ENCODE data around the gene ADGRB3. TPM values are rescaled to one million over a fixed set of nuclear protein-coding genes. Genes with fewer than 3 reads are reported as not detected.
"Not testable (repeated sequence)": the region's sequence is repeated elsewhere in the genome, so short reads cannot be mapped to it uniquely, and the experiment has no call there.

Gene ADGRB3
- total and polyA plus RNA-seq, 7 donors = 0.60 to 11.5 (median 9.7) TPM; not detected in 1

- DNase-seq = no peak
- TF ChIP-seq POLR2AphosphoS5 (IDR thresholded peaks at IDR 0.05) (no peak), EP300 (IDR thresholded peaks at IDR 0.05) (no peak), POLR2A (IDR thresholded peaks at IDR 0.05) (no peak), CTCF (IDR thresholded peaks at IDR 0.05) (no peak)
- Histone ChIP-seq H3K27me3 (no peaks in the 10 kb centered on the region), H3K27ac (no peak overlapping the region), H3K4me3 (no peak overlapping the region), H3K36me3 (no peaks in the 10 kb centered on the region), H3K4me1 (no peaks in the 10 kb centered on the region), H3K9me3 (no peaks in the 10 kb centered on the region)
- 37 to 82% methylated on average over 1 of the region's 1 CpG for WGBS, 2 donors
- intact Hi-C loops (cut with DNase I) = no loop called here
These were observed 139.8 kb downstream of the ADGRB3 start for GRCh38 chr6:68774843-68775242.

GRCh38 chr6:68776354-68776753 lies 141.3 kb downstream of the ADGRB3 start:
- no peak for DNase-seq
- H3K36me3 ChIP-seq = no peaks in the 10 kb centered on the region
- H3K4me3 ChIP-seq = no peak overlapping the region
- TF ChIP-seq EP300 (IDR thresholded peaks at IDR 0.05) = no peak
- TF ChIP-seq POLR2AphosphoS5 (IDR thresholded peaks at IDR 0.05) = no peak
- no peak for TF ChIP-seq CTCF (IDR thresholded peaks at IDR 0.05)
- no peak for TF ChIP-seq POLR2A (IDR thresholded peaks at IDR 0.05)
- intact Hi-C loops (cut with DNase I) = no loop called here
- H3K9me3 ChIP-seq = no peaks in the 10 kb centered on the region
- H3K27ac ChIP-seq = no peak overlapping the region
- 44 to 78% methylated on average over 2 of the region's 2 CpGs for WGBS, 2 donors
- H3K27me3 ChIP-seq = no peaks in the 10 kb centered on the region
- H3K4me1 ChIP-seq = no peaks in the 10 kb centered on the region

GRCh38 chr6:68777956-68778355 lies 142.9 kb downstream of the ADGRB3 start:
- intact Hi-C loops (cut with DNase I) = loop anchor here (2.0 kb wide), 1 partner anchor 139 kb away; no protein-coding TSS in a partner anchor
- no peak overlapping the region for H3K27ac ChIP-seq
- no peak for DNase-seq
- H3K36me3 ChIP-seq = no peaks in the 10 kb centered on the region
- H3K4me3 ChIP-seq = no peak overlapping the region
- H3K27me3 ChIP-seq = no peaks in the 10 kb centered on the region
- TF ChIP-seq POLR2A (IDR thresholded peaks at IDR 0.05) = no peak
- no peak for TF ChIP-seq POLR2AphosphoS5 (IDR thresholded peaks at IDR 0.05)
- TF ChIP-seq CTCF (IDR thresholded peaks at IDR 0.05) = no peak
- no peak for TF ChIP-seq EP300 (IDR thresholded peaks at IDR 0.05)
- H3K9me3 ChIP-seq = no peaks in the 10 kb centered on the region
- H3K4me1 ChIP-seq = no peaks in the 10 kb centered on the region

GRCh38 chr6:68778356-68779020 lies 143.4 kb downstream of the ADGRB3 start:
- Histone ChIP-seq H3K27ac (no peak overlapping the region), H3K9me3 (no peaks in the 10 kb centered on the region), H3K27me3 (no peaks in the 10 kb centered on the region), H3K4me3 (no peak overlapping the region), H3K4me1 (no peaks in the 10 kb centered on the region), H3K36me3 (no peaks in the 10 kb centered on the region)
- intact Hi-C loops (cut with DNase I) = loop anchor here (2.0 kb wide), 1 partner anchor 140 kb away; no protein-coding TSS in a partner anchor
- WGBS, 2 donors = 50 to 52% methylated on average over 5 of the region's 5 CpGs
- TF ChIP-seq POLR2A (IDR thresholded peaks at IDR 0.05) (no peak), EP300 (IDR thresholded peaks at IDR 0.05) (no peak), POLR2AphosphoS5 (IDR thresholded peaks at IDR 0.05) (no peak), CTCF (IDR thresholded peaks at IDR 0.05) (peak in 2 of 4 experiments; percentile 23 to 39)
- no peak for DNase-seq

GRCh38 chr6:68779366-68779765 lies 144.3 kb downstream of the ADGRB3 start:
- 28 to 59% methylated on average over 2 of the region's 2 CpGs for WGBS, 2 donors
- intact Hi-C loops (cut with DNase I) = loop anchor here (2.0 kb wide), 1 partner anchor 141 kb away; no protein-coding TSS in a partner anchor
- no peak for TF ChIP-seq CTCF (IDR thresholded peaks at IDR 0.05)
- TF ChIP-seq EP300 (IDR thresholded peaks at IDR 0.05) = no peak
- no peak for TF ChIP-seq POLR2AphosphoS5 (IDR thresholded peaks at IDR 0.05)
- no peak for TF ChIP-seq POLR2A (IDR thresholded peaks at IDR 0.05)
- no peaks in the 10 kb centered on the region for H3K9me3 ChIP-seq
- no peak for DNase-seq
- H3K27me3 ChIP-seq = no peaks in the 10 kb centered on the region
- H3K4me3 ChIP-seq = no peak overlapping the region
- H3K36me3 ChIP-seq = no peaks in the 10 kb centered on the region
- no peaks in the 10 kb centered on the region for H3K4me1 ChIP-seq
- no peak overlapping the region for H3K27ac ChIP-seq

- H3K27me3 ChIP-seq; H3K27ac ChIP-seq; H3K4me1 ChIP-seq; H3K9me3 ChIP-seq; intact Hi-C loops (cut with DNase I); DNase-seq; H3K4me3 ChIP-seq; H3K36me3 ChIP-seq: not testable (repeated sequence)
- 55 to 73% methylated on average over 6 of the region's 6 CpGs for WGBS, 2 donors
These were observed 155.0 kb downstream of the ADGRB3 start for GRCh38 chr6:68790128-68790527.

- H3K36me3 ChIP-seq; H3K9me3 ChIP-seq; H3K27ac ChIP-seq; H3K27me3 ChIP-seq; H3K4me3 ChIP-seq; H3K4me1 ChIP-seq; DNase-seq; intact Hi-C loops (cut with DNase I): not testable (repeated sequence)
- 53 to 63% methylated on average over 5 of the region's 5 CpGs for WGBS, 2 donors
These were observed 179.9 kb downstream of the ADGRB3 start for GRCh38 chr6:68814976-68815375.

All from sigmoid colon (tissue), 7 donors.